Panc1 (cell line): Measurements from ENCODE around the gene GNAQ. TPM values are rescaled to one million over a fixed set of nuclear protein-coding genes. Genes with fewer than 3 reads are reported as not detected.

Experiments
- ATAC-seq: fragments of 200-7000 bp; cut with Tn5 transposase; 2 replicates; pipeline ENCODE4 v1.9.1; 2020; ENCODE audit warnings: mild to moderate bottlenecking, moderate library complexity
- BruUV-seq: library from RNA; stranded (reverse); fragments of 400-500 nt; replicated peaks from 2 replicates; lab custom pipeline; 2021; lab: Mats Ljungman, UMichigan
- CTCF ChIA-PET: fragments of 300-600 bp; sonication (Branson Sonifier 250); formaldehyde crosslinking; loops from one replicate; lab custom pipeline; 2022; ENCODE audit warnings: antibody characterized with exemption; lab: Charles Lee
- POLR2A ChIA-PET: fragments of 300-600 bp; sonication (Branson Sonifier 250); formaldehyde crosslinking; loops from one replicate; lab custom pipeline; 2022; ENCODE audit warnings: antibody characterized with exemption; lab: Charles Lee
- DNase-seq: peaks from one replicate; pipeline ENCODE4 v3.0.0-alpha.2; 2010; ENCODE audit warnings: low read depth, low spot score
- H3K27ac ChIP-seq: 2 replicates; pipeline ENCODE4 v1.5.1; 2011; ENCODE audit warnings: mild to moderate bottlenecking, low read length, inconsistent platforms
- H3K27me3 ChIP-seq: fragments of 200-500 bp; sonication (Bioruptor generic); 2 replicates; pipeline ENCODE4 v1.6.0; 2014; ENCODE audit warnings: low read length, inconsistent platforms; ENCODE audit not compliant: control insufficient read depth, insufficient read depth
- H3K36me3 ChIP-seq: fragments of 200-500 bp; sonication (Bioruptor generic); 2 replicates; pipeline ENCODE4 v1.5.1; 2014; ENCODE audit warnings: inconsistent platforms, mild to moderate bottlenecking, low read length, moderate library complexity; ENCODE audit not compliant: control insufficient read depth, insufficient read depth
- H3K4me1 ChIP-seq: 2 replicates; pipeline ENCODE4 v1.5.1; 2011; ENCODE audit warnings: inconsistent platforms, mild to moderate bottlenecking, low read length, moderate library complexity; ENCODE audit not compliant: control insufficient read depth, insufficient read depth
- H3K4me3 ChIP-seq, 2 experiments: 2 replicates each; pipeline ENCODE4 v1.5.1; 2011 to 2012; ENCODE audit warnings: low read depth in 2 of 2, low read length in 2 of 2, mild to moderate bottlenecking in 2 of 2, inconsistent platforms in 1 of 2, moderate library complexity in 1 of 2
- H3K9me3 ChIP-seq: fragments of 200-500 bp; sonication (Bioruptor generic); 2 replicates; pipeline ENCODE4 v1.5.1; 2014; ENCODE audit warnings: low read depth, mild to moderate bottlenecking, inconsistent platforms, low read length, moderate library complexity; ENCODE audit not compliant: control insufficient read depth, insufficient read depth
- CTCF ChIP-seq: fragments of 450-650 bp; IDR thresholded peaks from 2 replicates; pipeline ENCODE4 v1.5.1; 2017; ENCODE audit warnings: mild to moderate bottlenecking
- POLR2AphosphoS5 ChIP-seq: IDR thresholded peaks from 2 replicates; pipeline ENCODE4 v1.6.1; 2012; ENCODE audit warnings: mild to moderate bottlenecking, low read depth, low read length, moderate library complexity
- REST ChIP-seq, 2 experiments: IDR thresholded peaks; 2 replicates each; pipeline ENCODE4 v1.6.1; 2011 to 2012; ENCODE audit warnings: low read depth in 2 of 2, control low read depth in 1 of 2, low read length in 1 of 2, mild to moderate bottlenecking in 1 of 2, moderate library complexity in 1 of 2; ENCODE audit not compliant: insufficient read depth in 1 of 2
- SIN3A ChIP-seq: IDR thresholded peaks from 2 replicates; pipeline ENCODE4 v1.6.1; 2012; ENCODE audit warnings: low read depth, mild to moderate bottlenecking, low read length, moderate library complexity, borderline replicate concordance; ENCODE audit not compliant: insufficient read depth
- TCF7L2 ChIP-seq: IDR thresholded peaks from 2 replicates; pipeline ENCODE4 v1.6.1; 2011; ENCODE audit warnings: mild to moderate bottlenecking, low read depth, low read length, inconsistent platforms
- in situ Hi-C: cut with HindIII; loops from 2 replicates; pipeline ENCODE4 v1.10.0; 2016; ENCODE audit warnings: low sequenced_read_pairs, low pct_unique_long_range_greater_than_20kb
- intact Hi-C: fragments of 100-400 bp; cut with micrococcal nuclease; formaldehyde crosslinking; loops from one replicate; pipeline ENCODE4 v1.10.0; 2022; ENCODE audit not compliant: unreplicated experiment
- total RNA-seq: library from RNA; stranded (reverse); gene quantifications from one replicate; pipeline ENCODE4 v1.2.1, GENCODE V29; 2021; ENCODE audit not compliant: unreplicated experiment

The GNAQ gene
- total RNA-seq, 1 experiment from 2014 or later = 34.5 TPM

- ChIA-PET CTCF (interaction anchor here (1.2 kb wide), 1 partner anchor 317 kb away, joined by 3 read pairs; no protein-coding TSS in a partner anchor), POLR2A (no interaction called here)
- Histone ChIP-seq H3K27ac (no peak overlapping the region), H3K9me3 (no peaks in the 10 kb centered on the region), H3K4me1 (no peaks in the 10 kb centered on the region), H3K36me3 (no peaks in the 10 kb centered on the region), H3K27me3 (no peaks in the 10 kb centered on the region), H3K4me3 (no peak overlapping the region)
- DNase-seq = no peak
- no TSS peak for BruUV-seq
- no peak for ATAC-seq
- intact Hi-C loops (loop anchor here (5.0 kb wide), 2 partner anchors 293 to 318 kb away; no protein-coding TSS in a partner anchor), in situ Hi-C loops (no loop called here)
- TF ChIP-seq REST (IDR thresholded peaks at IDR 0.05; ENCODE audit: insufficient read depth in 1 of 2, low read depth in 2 of 2, low read length in 1 of 2) = no peak
- no peak for TF ChIP-seq POLR2AphosphoS5
- TF ChIP-seq TCF7L2 = no peak
- TF ChIP-seq CTCF = no peak
- no peak for TF ChIP-seq SIN3A
Measured at GRCh38 chr9:77750284-77750683, 281.3 kb downstream of the GNAQ start.

- ChIA-PET POLR2A (no interaction called here), CTCF (no interaction called here)
- intact Hi-C loops = no loop called here
- H3K4me1 ChIP-seq = no peaks in the 10 kb centered on the region
- no TSS peak for BruUV-seq
- H3K4me3 ChIP-seq = no peak overlapping the region
- TF ChIP-seq CTCF = no peak
- no peak for TF ChIP-seq REST (IDR thresholded peaks at IDR 0.05; ENCODE audit: insufficient read depth in 1 of 2, low read depth in 2 of 2, low read length in 1 of 2)
- no peak for TF ChIP-seq POLR2AphosphoS5
- TF ChIP-seq TCF7L2 = no peak
- no peak for TF ChIP-seq SIN3A
- H3K9me3 ChIP-seq = no peaks in the 10 kb centered on the region
- in situ Hi-C loops = no loop called here
- ATAC-seq = no peak
- no peaks in the 10 kb centered on the region for H3K36me3 ChIP-seq
- H3K27me3 ChIP-seq = no peaks in the 10 kb centered on the region
- no peak for DNase-seq
- H3K27ac ChIP-seq = no peak overlapping the region
Measured at GRCh38 chr9:77748214-77748772, 283.3 kb downstream of the GNAQ start.
